ENCODE measurements around the gene ARHGEF26.

The ARHGEF26 gene

DNA sequence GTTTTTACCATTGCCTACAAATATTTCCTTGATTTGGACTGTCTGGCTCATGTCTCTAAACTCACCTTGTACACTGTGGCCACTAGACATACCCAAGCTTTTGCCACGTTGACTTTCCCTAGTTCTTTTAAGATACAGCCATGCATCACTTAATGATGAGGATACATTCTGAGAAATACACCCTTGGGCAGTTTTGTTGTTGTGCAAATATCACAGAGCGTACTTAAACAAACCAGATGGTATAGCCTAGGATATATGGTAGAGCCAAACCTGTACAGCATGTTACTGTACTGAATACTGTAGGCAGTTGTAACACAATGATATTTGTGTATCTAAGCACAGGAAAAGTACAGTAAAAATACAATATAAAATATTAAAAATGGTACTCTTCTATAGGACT lies 5.5 kb downstream of the ARHGEF26 start:
- Histone ChIP-seq H3K36me3 (ENCODE audit: control insufficient read depth, insufficient read depth, low read length) (no peaks in the 10 kb centered on the region), H3K9me3 (ENCODE audit: control insufficient read depth, low read length) (no peaks in the 10 kb centered on the region), H3K27ac (ENCODE audit: insufficient read depth, low read length, poor library complexity, severe bottlenecking) (no peak overlapping the region), H3K27me3 (replicated peaks; ENCODE audit: control insufficient read depth, insufficient read depth, low read length, poor library complexity, severe bottlenecking) (peaks cover 13% of the 10 kb centered on the region), H3K4me1 (ENCODE audit: control insufficient read depth, insufficient read depth, low read length, poor library complexity, severe bottlenecking) (peaks cover 13% of the 10 kb centered on the region), H3K4me3 (ENCODE audit: insufficient read depth, low read depth, low read length, poor library complexity, severe bottlenecking) (no peak overlapping the region)
- no peak for DNase-seq

DNA sequence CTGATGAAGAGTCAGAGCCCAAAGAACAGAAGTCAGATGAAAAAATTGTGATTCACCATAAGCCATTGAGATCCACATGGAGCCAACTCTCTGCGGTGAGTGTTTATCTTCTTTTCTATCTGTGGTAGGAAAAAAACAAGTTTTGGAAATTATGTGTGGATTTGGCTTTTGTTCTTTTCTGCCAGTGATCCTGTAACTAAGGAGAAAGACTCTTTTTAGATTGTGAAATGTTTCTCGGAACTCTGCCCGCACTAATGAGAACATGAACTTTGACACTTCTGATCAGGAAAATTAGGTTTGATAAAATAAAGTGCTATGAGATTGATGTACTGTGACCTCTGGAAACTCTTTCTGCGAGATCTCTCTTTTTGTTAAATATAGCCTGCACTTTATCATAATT lies 8.4 kb downstream of the ARHGEF26 start:
- DNase-seq, result no peak
- H3K4me3 ChIP-seq (ENCODE audit: insufficient read depth, low read depth, low read length, poor library complexity, severe bottlenecking), result no peak overlapping the region
- H3K27ac ChIP-seq (ENCODE audit: insufficient read depth, low read length, poor library complexity, severe bottlenecking), result no peak overlapping the region
- no peaks in the 10 kb centered on the region for H3K4me1 ChIP-seq (ENCODE audit: control insufficient read depth, insufficient read depth, low read length, poor library complexity, severe bottlenecking)
- H3K27me3 ChIP-seq (replicated peaks; ENCODE audit: control insufficient read depth, insufficient read depth, low read length, poor library complexity, severe bottlenecking), result no peaks in the 10 kb centered on the region
- no peaks in the 10 kb centered on the region for H3K36me3 ChIP-seq (ENCODE audit: control insufficient read depth, insufficient read depth, low read length)
- H3K9me3 ChIP-seq (ENCODE audit: control insufficient read depth, low read length), result no peaks in the 10 kb centered on the region

DNA sequence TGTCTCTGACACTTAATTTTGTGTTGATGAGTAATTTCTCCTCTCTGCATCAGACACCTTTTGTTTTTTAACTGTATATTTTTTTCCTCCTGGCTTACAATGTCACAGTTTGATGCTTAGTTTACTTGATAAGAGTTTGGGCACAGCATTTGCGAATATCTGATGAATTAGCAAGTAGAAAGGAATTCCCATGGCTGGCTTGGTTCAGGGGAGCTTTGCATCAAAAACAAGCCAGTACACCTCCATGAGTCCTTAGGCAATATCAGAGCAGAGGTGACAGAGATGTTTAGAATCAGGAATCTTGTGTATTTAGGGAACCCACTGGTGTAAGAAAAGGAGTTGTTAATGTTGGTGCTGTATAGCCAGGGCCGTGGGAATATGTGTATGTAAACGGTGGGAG lies 9.3 kb downstream of the ARHGEF26 start:
- H3K27me3 ChIP-seq (replicated peaks; ENCODE audit: control insufficient read depth, insufficient read depth, low read length, poor library complexity, severe bottlenecking), result no peaks in the 10 kb centered on the region
- H3K4me3 ChIP-seq (ENCODE audit: insufficient read depth, low read depth, low read length, poor library complexity, severe bottlenecking), result no peak overlapping the region
- no peak overlapping the region for H3K27ac ChIP-seq (ENCODE audit: insufficient read depth, low read length, poor library complexity, severe bottlenecking)
- H3K36me3 ChIP-seq (ENCODE audit: control insufficient read depth, insufficient read depth, low read length), result no peaks in the 10 kb centered on the region
- no peaks in the 10 kb centered on the region for H3K9me3 ChIP-seq (ENCODE audit: control insufficient read depth, low read length)
- no peaks in the 10 kb centered on the region for H3K4me1 ChIP-seq (ENCODE audit: control insufficient read depth, insufficient read depth, low read length, poor library complexity, severe bottlenecking)
- DNase-seq, result no peak

DNA sequence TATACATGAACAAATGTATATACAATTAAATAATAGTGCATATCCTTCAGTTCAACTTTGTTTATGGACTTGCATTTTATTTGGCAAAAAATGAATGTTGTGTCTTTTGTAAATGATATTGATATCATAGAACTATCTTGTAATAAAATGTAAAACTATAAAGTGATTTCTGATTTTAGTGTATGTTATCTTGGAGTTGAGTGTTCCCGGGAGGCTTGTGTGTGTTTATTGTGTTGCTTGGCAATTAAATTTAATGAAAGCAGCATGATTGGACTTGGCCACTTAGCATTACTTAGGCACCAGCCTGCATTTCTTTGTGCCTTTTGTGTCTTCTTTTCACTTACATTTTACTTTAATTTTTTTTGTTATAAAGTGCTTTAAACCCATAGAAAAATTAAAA lies 10.6 kb downstream of the ARHGEF26 start:
- Histone ChIP-seq H3K4me1 (ENCODE audit: control insufficient read depth, insufficient read depth, low read length, poor library complexity, severe bottlenecking) (no peaks in the 10 kb centered on the region), H3K27ac (ENCODE audit: insufficient read depth, low read length, poor library complexity, severe bottlenecking) (no peak overlapping the region), H3K27me3 (replicated peaks; ENCODE audit: control insufficient read depth, insufficient read depth, low read length, poor library complexity, severe bottlenecking) (no peaks in the 10 kb centered on the region), H3K36me3 (ENCODE audit: control insufficient read depth, insufficient read depth, low read length) (no peaks in the 10 kb centered on the region), H3K4me3 (ENCODE audit: insufficient read depth, low read depth, low read length, poor library complexity, severe bottlenecking) (no peak overlapping the region), H3K9me3 (ENCODE audit: control insufficient read depth, low read length) (no peaks in the 10 kb centered on the region)
- no peak for DNase-seq

DNA sequence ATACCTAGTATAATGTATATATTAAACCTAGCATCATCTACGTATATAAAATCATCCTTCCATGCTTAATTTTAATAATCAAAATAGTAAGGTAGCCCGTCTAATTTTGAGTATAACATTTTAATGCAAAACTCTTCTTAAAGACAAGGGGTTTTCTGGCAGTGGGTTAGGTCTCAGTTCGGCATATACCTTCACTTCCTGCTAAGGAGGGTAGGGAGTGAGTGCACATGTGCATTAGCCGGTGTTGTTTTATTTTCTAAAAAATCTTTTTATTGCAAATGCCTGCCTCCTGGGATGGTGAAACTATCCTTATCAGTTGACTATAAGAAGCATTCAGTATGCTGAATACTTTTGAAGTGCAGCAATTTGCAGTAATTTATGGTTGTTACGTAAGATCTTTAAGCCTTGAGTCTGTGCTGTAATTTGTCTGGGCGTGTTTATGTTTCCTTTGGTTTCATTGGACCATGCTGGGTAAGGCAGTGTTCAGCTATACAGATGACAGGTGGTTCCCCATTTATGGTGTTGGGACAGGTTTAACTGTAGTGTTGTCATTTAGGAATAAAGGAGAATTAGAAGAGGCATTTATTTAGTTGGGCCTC lies 11.7 kb downstream of the ARHGEF26 start:
- Histone ChIP-seq H3K27me3 (replicated peaks; ENCODE audit: control insufficient read depth, insufficient read depth, low read length, poor library complexity, severe bottlenecking) (no peaks in the 10 kb centered on the region), H3K4me3 (ENCODE audit: insufficient read depth, low read depth, low read length, poor library complexity, severe bottlenecking) (no peak overlapping the region), H3K27ac (ENCODE audit: insufficient read depth, low read length, poor library complexity, severe bottlenecking) (no peak overlapping the region), H3K9me3 (ENCODE audit: control insufficient read depth, low read length) (no peaks in the 10 kb centered on the region), H3K36me3 (ENCODE audit: control insufficient read depth, insufficient read depth, low read length) (no peaks in the 10 kb centered on the region), H3K4me1 (ENCODE audit: control insufficient read depth, insufficient read depth, low read length, poor library complexity, severe bottlenecking) (no peaks in the 10 kb centered on the region)
- DNase-seq, result no peak

DNA sequence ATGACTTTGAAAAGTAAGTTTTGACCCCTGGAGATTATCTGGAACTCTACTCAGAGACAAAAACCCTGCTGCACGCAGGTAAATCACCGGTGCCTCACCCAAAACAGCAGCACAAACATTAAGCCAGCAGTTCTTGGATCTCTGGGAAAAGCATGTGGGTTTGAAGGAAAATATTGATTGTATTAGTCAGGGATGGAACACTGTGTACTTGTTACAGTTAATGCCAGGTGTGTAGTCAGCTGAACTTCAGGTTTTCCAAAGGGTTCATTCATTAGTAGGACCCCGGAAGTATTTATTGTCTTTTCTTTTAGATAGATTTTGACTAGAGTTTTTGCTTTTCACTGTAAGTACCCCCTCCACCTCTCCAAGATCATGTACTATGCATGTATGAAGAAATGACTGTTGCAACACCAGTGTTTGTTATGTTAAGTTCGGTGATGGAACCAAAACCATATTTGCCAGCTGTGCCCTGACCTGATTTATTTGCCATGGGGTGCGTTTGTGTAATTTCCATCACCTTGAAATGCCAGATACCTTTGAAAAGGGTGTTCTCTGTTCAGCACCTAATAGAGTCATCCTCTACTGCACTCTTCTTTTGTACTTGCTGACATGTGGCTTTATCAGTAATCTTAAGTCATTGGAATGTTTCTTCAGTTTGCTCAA lies 14.5 kb downstream of the ARHGEF26 start:
- no peaks in the 10 kb centered on the region for H3K27me3 ChIP-seq (replicated peaks; ENCODE audit: control insufficient read depth, insufficient read depth, low read length, poor library complexity, severe bottlenecking)
- no peak overlapping the region for H3K4me3 ChIP-seq (ENCODE audit: insufficient read depth, low read depth, low read length, poor library complexity, severe bottlenecking)
- H3K4me1 ChIP-seq (ENCODE audit: control insufficient read depth, insufficient read depth, low read length, poor library complexity, severe bottlenecking), result no peaks in the 10 kb centered on the region
- DNase-seq, result no peak
- no peaks in the 10 kb centered on the region for H3K9me3 ChIP-seq (ENCODE audit: control insufficient read depth, low read length)
- H3K27ac ChIP-seq (ENCODE audit: insufficient read depth, low read length, poor library complexity, severe bottlenecking), result no peak overlapping the region
- H3K36me3 ChIP-seq (ENCODE audit: control insufficient read depth, insufficient read depth, low read length), result no peaks in the 10 kb centered on the region

DNA sequence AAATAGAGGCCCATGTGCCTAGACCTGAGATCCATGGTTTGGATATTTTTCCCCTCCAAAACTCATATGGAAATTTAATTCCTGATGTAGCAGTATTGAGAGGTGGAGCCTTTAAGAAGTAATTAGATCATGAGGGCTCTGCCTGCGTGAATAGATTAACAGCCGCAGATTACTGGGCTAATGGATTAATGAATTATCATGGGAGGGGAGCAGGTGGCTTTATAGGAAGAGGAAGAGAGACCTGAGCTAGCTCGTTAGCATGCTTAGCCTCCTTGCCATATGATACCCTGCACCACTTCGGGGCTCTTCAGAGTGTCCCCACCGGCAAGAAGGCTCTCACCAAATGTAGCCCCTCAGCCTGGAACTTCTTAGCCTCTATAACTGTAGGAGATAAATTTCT lies 15.8 kb downstream of the ARHGEF26 start:
- H3K4me1 ChIP-seq (ENCODE audit: control insufficient read depth, insufficient read depth, low read length, poor library complexity, severe bottlenecking), result no peaks in the 10 kb centered on the region
- H3K36me3 ChIP-seq (ENCODE audit: control insufficient read depth, insufficient read depth, low read length), result no peaks in the 10 kb centered on the region
- H3K4me3 ChIP-seq (ENCODE audit: insufficient read depth, low read depth, low read length, poor library complexity, severe bottlenecking), result no peak overlapping the region
- no peak overlapping the region for H3K27ac ChIP-seq (ENCODE audit: insufficient read depth, low read length, poor library complexity, severe bottlenecking)
- no peak for DNase-seq
- no peaks in the 10 kb centered on the region for H3K27me3 ChIP-seq (replicated peaks; ENCODE audit: control insufficient read depth, insufficient read depth, low read length, poor library complexity, severe bottlenecking)
- H3K9me3 ChIP-seq (ENCODE audit: control insufficient read depth, low read length), result no peaks in the 10 kb centered on the region

DNA sequence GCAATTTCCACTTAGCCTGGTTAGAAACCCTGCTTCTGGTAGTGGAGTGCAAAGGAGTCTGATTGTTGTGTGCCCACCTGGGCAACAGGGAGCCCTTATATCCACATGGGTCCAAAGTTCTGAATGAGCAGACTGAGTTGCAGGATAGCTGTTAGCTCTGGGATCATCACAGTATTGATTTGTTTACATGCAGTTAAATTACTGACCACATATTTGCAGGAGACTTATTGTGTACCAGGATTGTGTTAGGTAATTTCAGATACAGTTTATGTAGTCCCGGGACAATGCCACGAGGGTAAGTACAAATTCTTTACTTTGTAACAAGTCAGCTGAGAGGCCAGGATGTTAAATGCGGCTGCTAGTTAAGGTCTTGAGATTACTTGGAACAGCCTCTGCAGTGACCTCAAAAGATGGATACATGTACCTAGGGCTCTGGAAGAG lies 18.8 kb downstream of the ARHGEF26 start:
- Histone ChIP-seq H3K4me3 (ENCODE audit: insufficient read depth, low read depth, low read length, poor library complexity, severe bottlenecking) (no peak overlapping the region), H3K27me3 (replicated peaks; ENCODE audit: control insufficient read depth, insufficient read depth, low read length, poor library complexity, severe bottlenecking) (no peaks in the 10 kb centered on the region)

DNA sequence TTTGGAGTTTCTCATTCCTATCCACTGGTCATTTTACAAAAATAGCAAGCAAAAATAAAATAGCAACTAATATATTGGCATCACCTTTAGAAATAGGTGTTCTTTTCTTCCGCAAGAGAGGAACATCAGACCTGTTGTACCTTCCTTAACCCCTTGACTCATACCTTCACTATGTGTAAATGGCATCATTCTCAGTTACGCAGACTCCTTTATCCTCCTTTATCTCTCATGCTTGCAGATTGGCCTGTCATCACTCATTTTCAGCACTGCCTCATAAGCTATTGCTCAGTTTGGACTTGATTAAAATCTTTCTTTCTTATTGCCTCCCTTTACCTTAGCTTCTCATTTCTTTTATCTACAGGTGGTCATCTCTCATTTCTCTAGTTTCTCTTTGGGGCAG lies 21.4 kb downstream of the ARHGEF26 start:
- Histone ChIP-seq H3K36me3 (ENCODE audit: control insufficient read depth, insufficient read depth, low read length) (no peaks in the 10 kb centered on the region), H3K27me3 (replicated peaks; ENCODE audit: control insufficient read depth, insufficient read depth, low read length, poor library complexity, severe bottlenecking) (no peaks in the 10 kb centered on the region), H3K9me3 (ENCODE audit: control insufficient read depth, low read length) (no peaks in the 10 kb centered on the region), H3K4me3 (ENCODE audit: insufficient read depth, low read depth, low read length, poor library complexity, severe bottlenecking) (no peak overlapping the region), H3K4me1 (ENCODE audit: control insufficient read depth, insufficient read depth, low read length, poor library complexity, severe bottlenecking) (no peaks in the 10 kb centered on the region), H3K27ac (ENCODE audit: insufficient read depth, low read length, poor library complexity, severe bottlenecking) (no peak overlapping the region)
- no peak for DNase-seq

More for the DNA sequence above, 18.8 kb downstream of the ARHGEF26 start:
- Histone ChIP-seq H3K36me3 (ENCODE audit: control insufficient read depth, insufficient read depth, low read length) (no peaks in the 10 kb centered on the region), H3K9me3 (ENCODE audit: control insufficient read depth, low read length) (no peaks in the 10 kb centered on the region), H3K27ac (ENCODE audit: insufficient read depth, low read length, poor library complexity, severe bottlenecking) (no peak overlapping the region), H3K4me1 (ENCODE audit: control insufficient read depth, insufficient read depth, low read length, poor library complexity, severe bottlenecking) (no peaks in the 10 kb centered on the region)
- no peak for DNase-seq

DNA sequence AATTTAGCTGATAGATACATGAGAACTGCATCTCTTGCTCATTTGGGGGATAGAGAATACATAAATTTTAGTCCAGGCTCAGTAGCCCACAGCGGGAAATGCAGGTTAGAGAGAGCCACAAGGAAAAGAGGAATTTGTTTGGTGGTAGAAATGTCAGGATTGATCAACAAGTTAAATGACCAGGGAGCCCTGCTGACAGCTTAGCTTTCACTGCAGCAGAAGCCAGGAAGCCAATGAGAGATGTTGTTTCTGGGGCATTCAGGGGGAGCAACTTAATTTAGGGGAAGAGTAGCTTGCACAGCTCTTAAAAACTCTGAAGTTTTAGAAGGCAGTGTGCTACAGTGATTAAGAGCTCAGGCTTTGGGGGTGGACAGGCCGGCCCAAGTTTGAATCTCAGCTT lies 22.7 kb downstream of the ARHGEF26 start:
- H3K27me3 ChIP-seq (replicated peaks; ENCODE audit: control insufficient read depth, insufficient read depth, low read length, poor library complexity, severe bottlenecking), result no peaks in the 10 kb centered on the region
- no peak for DNase-seq
- H3K27ac ChIP-seq (ENCODE audit: insufficient read depth, low read length, poor library complexity, severe bottlenecking), result no peak overlapping the region
- no peaks in the 10 kb centered on the region for H3K9me3 ChIP-seq (ENCODE audit: control insufficient read depth, low read length)
- no peaks in the 10 kb centered on the region for H3K4me1 ChIP-seq (ENCODE audit: control insufficient read depth, insufficient read depth, low read length, poor library complexity, severe bottlenecking)
- H3K36me3 ChIP-seq (ENCODE audit: control insufficient read depth, insufficient read depth, low read length), result no peaks in the 10 kb centered on the region
- H3K4me3 ChIP-seq (ENCODE audit: insufficient read depth, low read depth, low read length, poor library complexity, severe bottlenecking), result no peak overlapping the region
